Right ventricle myocardium superior (tissue), 1 donor: ENCODE measurements around the gene ACTR2. TPM values are rescaled to one million over a fixed set of nuclear protein-coding genes. Genes with fewer than 3 reads are reported as not detected.
"Not testable (repeated sequence)": the region's sequence is repeated elsewhere in the genome, so short reads cannot be mapped to it uniquely, and the experiment has no call there.

Experiments used
- ATAC-seq: fragments of 200-7000 bp; cut with Tn5 transposase; one replicate; pipeline ENCODE4 v1.9.1; 2020; ENCODE audit warnings: mild to moderate bottlenecking; ENCODE audit not compliant: poor library complexity
- DNase-seq: peaks from one replicate; pipeline ENCODE4 v3.0.0-alpha.2; 2020
- intact Hi-C: fragments of 100-400 bp; cut with DNase I; formaldehyde crosslinking; loops from one replicate; pipeline ENCODE4 v1.11.2; 2022
- total RNA-seq: library from RNA; stranded (reverse); fragmentation: NEBNext Ultra II Directional; extraction: Animal tissue kit (Norgen Biotek cat#: 25700); gene quantifications from one replicate; pipeline ENCODE4 v1.2.1, GENCODE V29; 2021
- donor health status: DM: no; HTN: yes; CAD: no; lungs with severe emphysema.

Gene ACTR2
- total RNA-seq, 1 donor from 2014 or later = 100 TPM

DNA sequence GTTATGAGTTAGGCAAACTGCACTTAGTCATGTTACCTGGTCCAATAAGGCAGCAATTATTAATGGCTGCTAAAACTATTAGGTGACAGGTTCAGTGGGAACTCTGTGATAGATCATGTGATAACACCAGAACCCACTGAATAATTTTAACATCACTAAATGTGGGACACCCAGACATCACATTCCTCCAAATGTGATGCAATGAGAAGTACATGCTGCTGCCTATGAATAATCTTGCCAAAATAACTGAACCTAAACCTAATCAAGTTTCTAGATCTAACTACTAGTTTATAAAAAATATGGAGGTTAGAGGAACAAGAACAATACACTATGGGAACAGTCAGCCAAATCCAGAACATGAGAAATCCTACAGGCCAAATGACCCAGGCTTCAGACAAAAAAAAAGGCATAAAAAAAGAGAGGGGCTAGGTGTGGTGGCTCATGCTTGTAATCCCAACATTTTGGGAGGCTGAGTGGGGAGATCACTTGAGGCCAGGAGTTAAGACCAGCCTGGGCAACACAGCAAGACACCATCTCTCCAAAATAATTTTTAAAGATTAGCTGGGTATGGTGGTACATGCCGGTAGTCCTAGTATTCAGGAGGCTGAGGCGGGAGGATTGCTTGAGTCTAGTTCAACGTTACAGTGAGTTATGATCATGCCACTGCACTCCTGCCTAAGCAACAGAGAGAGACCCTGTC is 7.0 kb upstream of the ACTR2 start:
- ATAC-seq (no peak), DNase-seq (no peak)
- intact Hi-C loops = no loop called here

DNA sequence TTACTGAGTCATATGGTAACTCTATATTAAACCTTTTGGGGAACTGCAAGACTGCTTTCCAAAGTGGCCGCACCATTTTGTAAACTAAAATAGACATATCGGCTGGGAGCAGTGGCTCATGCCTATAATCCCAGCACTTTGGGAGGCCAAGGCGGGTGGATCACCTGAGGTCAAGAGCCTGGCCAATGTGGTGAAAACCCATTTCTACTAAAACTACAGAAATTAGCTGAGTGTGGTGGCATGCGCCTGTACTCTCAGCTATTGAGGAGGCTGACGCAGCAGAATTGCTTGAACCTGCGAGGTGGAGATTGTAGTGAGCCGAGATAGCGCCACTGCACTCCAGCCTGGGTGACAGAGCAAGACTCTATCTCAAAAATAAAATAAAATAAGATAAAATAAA is 6.4 kb upstream of the ACTR2 start:
- ATAC-seq, DNase-seq, intact Hi-C loops: not testable (repeated sequence)

DNA sequence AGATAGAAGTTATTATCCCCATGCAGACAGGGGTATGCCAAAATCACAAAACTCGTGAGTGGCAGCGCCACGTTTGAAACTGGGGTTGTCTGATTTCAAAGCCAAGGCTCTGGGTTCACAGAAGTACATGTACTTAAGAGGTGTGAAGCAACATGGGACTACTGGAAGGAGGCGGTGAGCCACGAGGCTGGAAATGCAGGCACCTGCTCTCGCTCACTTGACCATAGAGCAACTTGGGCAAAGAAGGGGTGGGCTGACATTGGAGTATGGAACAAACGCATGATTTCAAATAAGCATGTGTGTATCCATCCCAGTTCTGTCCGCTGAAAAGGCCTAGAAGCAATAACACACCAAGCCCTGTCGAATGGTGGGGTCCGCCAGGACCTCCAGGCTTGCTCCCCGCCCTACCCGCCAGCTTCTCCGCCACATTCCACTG is 593 bp upstream of the ACTR2 start:
- intact Hi-C loops = no loop called here

DNA sequence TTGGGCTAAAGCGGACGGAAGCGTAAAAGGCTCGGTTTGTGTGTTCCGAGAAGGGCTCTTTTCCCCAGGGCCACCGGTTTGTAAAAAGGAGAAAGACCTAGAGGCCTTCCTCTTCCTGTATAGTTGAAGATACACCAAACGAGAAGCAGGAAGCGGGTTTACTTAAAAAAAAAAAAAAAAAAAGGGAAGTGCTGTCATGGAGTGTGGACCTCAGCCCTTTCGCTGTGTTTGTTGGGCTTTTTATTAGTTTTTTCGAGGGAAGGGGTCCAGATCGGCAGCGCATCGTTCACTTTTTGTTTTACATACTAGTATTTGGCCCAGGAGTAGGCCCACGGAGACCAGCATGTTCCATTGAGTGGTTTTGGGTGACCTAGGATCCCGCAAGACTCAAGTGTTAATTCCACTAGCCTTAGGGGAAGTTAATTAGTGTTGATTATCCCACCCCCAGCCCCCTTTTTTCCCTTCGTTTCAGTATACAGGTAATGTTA is 676 bp downstream of the ACTR2 start:
- ATAC-seq = peak; percentile 59
- intact Hi-C loops = no loop called here
- no peak for DNase-seq

More for the DNA sequence above, 593 bp upstream of the ACTR2 start:
- no peak for DNase-seq
- peak; percentile 16 for ATAC-seq

DNA sequence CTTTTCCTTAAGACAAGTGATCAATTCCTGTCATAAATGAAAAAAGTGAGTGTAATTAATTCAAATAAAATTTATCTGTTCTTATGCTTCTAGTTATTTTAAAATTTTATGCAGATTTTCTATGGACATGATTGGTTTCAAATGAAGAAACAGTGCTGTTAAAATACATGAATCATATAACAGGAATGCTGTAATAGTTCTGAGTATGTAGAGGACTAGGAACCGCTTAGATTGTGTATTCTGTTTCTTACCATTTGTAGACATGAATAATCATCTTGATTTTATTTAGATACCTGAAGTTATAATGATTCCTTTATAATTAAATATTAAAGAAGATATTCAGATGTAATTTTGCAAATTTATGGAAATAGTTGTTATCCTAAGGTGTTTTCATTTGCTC is 3.5 kb downstream of the ACTR2 start:
- no peak for DNase-seq
- intact Hi-C loops = no loop called here

DNA sequence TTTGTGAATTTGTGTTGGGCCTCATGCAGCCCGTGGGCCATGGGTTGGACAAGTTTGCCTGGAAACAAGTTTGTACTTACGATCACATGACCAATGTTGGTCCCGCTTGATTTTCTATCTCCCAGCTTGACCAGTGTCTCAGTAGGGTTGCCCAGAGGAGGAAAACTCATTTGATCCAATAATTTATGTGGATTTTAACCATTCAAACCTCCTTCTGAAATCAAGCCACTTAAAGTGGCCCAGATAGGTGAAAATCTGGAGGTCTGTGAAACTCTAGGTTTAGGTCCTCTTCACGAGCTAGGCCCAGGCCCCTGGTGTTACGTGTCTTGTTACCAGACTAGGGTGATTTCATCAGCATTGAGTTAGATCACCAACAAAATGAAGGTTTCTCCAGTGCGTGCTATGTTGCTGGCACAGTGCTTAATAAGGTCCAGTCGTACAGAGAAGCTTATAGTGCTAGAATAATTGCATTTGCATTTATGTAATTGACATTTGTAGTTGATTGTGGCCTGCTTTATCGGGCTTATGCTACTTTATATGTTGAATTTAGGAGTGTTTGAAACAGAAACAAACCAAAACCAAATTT is 4.4 kb downstream of the ACTR2 start:
- intact Hi-C loops = no loop called here
- ATAC-seq (no peak), DNase-seq (no peak)

More for the DNA sequence above, 3.5 kb downstream of the ACTR2 start:
- no peak for ATAC-seq

DNA sequence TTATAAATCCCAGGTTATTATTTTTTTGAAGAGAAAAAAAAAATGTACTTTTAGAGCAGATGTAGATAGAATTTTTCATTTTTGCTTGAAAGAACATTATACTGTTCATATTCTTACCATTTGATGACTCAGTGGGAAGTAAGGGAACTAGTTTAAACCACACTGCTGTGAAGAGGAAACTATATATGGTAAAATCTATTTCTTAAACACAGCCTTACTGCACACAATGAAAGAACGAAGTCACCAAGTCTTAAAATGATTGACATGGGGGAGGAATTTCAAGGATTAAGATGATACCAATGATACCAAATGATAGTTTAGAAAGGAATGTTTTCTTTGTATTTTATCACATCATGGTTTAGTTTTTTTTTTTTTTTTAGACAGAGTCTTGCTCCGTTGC is 5.0 kb downstream of the ACTR2 start:
- intact Hi-C loops = no loop called here
- no peak for DNase-seq
- no peak for ATAC-seq

DNA sequence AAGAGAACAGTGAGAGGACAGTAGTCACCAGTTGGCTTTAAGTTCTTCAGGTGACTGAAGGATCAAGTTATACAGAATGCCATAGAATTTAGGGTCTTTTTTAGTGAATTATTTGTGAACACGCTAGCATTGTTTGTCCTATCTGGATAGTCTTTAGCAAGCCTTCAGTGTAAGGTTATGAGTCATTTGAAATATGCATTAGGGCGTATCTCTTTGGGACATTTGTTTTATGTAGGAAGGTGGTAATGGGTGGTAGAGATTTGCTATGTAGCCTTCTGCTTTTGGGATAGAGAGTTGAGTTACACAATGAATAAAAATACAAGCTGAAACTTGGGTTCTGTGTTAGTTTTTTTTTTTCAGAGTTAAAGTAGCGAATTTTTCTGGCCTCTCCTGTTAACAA is 13.0 kb downstream of the ACTR2 start:
- DNase-seq (no peak), ATAC-seq (no peak)
- intact Hi-C loops = no loop called here

DNA sequence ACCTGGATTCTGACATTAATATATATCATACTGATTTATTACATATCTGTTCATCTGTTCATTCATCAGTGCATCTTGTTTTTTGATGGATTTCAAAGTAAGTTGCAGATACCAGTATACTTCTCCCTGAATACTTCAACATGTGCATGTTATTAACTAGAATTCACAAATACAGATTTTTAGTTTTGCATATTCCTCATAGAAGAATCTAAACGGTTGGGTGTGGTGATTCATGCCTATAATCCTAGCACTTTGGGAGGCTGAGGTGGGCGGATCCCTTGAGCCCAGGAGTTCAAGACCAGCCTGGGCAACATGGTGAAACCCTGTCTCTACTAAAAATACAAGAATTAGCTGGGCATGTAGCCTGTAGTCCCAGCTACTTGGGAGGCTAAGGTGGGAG is 16.8 kb downstream of the ACTR2 start:
- ATAC-seq, intact Hi-C loops, DNase-seq: not testable (repeated sequence)

DNA sequence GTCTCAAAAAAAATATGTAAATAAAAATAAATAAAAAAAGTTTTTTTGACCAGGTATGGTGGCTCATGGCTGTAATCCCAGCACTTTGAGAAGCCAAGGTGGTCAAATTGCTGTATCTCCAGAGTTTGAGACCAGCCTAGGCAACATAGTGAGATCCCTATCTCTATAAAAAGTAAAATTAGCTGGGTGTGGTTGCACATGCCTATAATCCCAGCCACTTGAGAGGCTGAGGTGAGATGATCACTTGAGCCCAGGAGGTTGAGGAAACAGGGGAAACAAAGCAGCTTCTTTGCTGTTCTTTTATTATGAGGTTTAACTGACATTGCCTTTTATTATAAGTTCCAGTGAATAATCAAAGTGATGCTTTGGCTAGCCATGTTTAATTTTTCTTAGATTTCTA is 25.0 kb downstream of the ACTR2 start:
- DNase-seq = no peak

DNA sequence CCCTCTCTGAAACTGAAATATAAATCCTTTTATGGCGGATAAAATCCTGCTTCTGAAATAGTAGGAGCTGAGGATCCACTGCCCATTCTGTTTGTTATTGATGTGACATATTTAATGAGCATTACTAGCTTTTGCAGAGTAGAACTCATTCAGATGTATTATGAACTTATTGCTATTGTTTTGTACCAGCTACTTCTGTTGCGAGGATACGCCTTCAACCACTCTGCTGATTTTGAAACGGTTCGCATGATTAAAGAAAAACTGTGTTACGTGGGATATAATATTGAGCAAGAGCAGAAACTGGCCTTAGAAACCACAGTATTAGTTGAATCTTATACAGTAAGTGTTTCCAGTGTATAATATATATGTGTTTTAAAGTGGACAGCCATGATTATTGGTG is 27.7 kb downstream of the ACTR2 start:
- intact Hi-C loops = no loop called here
- DNase-seq = no peak
- ATAC-seq = no peak

More for the DNA sequence above, 25.0 kb downstream of the ACTR2 start:
- intact Hi-C loops = no loop called here
- no peak for ATAC-seq

DNA sequence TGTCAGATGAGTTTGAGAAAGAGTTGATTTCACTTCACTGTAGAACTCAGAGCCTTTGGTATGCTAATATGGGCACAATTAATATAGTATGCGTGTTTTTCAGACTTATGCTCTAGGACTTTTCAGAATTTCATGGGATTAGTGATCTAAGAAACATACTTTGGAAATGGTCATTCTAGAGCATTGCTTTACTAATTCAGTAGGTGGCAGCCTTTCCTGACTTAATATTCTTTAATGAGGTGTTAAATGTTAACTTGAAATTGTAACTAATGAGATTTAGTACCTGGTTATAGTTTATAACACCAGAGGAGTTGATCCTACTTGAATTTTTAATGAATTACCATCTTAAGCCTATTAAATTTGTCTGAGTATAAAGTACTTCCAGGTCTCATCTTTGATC is 28.4 kb downstream of the ACTR2 start:
- ATAC-seq = no peak
- intact Hi-C loops = no loop called here
- no peak for DNase-seq

DNA sequence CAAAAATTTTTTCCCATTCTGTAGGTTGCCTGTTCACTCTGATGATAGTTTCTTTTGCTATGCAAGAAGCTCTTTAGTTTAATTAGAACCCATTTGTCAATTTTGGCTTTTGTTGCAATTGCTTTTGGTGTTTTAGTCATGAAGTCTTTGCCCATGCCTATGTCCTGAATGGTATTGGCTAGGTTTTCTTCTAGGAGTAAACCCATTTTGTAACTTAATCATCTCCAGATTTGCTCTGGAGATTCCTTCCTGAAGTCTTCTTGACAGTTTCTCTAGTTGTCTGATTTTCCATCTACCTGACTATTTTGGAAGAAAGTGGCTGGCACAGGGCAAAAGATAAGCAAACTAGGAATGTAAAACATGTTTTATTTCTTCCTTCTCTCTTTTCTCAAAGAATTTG is 30.2 kb downstream of the ACTR2 start:
- DNase-seq, ATAC-seq, intact Hi-C loops: not testable (repeated sequence)

DNA sequence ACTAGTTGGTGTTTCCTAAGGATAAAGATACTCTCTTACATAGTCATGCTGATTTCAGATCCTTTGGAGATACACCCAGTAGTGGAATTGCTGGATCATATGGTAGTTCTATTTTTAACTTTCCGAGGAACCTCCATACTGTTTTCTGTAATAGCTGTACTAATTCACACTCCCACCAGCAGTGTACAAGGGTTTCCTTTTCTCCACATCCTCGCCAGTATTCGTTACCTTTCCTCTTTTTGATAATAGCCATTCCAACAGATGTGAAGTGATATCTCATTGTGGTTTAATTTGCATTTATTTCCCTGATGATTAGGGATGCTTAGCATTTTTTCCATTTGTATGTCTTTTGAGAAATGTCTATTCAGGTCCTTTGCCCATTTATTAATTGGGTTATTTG is 34.0 kb downstream of the ACTR2 start:
- no peak for DNase-seq
- intact Hi-C loops = no loop called here
- ATAC-seq = no peak

DNA sequence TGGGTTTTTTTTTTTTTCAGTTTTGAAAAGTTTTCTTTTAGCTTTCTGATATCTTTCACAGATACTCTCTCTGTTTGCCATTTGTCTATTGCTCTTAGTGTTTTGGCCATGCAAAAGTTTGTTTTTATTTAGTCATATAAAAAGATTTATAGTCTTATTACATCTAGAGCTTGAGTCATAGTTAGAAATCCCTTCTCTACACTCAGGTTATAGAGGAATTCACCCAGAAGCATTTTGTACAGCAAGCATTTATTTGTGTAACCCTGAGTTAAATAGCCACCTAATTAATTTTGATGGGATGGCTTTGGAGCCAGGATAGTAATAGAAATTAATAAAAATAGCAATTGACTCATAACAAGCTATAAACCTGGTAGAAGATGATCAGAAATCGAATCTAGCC is 35.6 kb downstream of the ACTR2 start:
- ATAC-seq (no peak), DNase-seq (no peak)
- intact Hi-C loops = no loop called here

DNA sequence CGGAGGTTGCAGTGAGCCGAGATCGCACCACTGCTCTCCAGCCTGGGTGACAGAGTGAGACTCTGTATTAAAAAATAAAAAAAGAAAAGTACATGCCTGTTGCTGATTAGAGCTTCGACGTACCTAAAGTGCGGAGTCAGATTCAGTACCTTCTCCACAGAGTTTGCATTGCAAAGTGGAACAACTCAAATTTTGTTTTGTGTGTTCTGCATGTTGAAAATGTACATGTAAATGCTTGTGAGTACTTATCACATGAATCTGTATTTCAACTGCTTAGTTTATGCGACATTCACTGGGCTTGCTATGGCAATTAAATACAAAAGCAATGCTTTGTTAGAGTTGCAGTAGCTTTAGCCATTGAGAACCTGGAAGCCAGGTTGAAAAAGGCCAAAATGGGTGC is 36.4 kb downstream of the ACTR2 start:
- DNase-seq (no peak), ATAC-seq (no peak)
- intact Hi-C loops = loop anchor here (2.0 kb wide), 1 partner anchor 167 kb away; no protein-coding TSS in a partner anchor

DNA sequence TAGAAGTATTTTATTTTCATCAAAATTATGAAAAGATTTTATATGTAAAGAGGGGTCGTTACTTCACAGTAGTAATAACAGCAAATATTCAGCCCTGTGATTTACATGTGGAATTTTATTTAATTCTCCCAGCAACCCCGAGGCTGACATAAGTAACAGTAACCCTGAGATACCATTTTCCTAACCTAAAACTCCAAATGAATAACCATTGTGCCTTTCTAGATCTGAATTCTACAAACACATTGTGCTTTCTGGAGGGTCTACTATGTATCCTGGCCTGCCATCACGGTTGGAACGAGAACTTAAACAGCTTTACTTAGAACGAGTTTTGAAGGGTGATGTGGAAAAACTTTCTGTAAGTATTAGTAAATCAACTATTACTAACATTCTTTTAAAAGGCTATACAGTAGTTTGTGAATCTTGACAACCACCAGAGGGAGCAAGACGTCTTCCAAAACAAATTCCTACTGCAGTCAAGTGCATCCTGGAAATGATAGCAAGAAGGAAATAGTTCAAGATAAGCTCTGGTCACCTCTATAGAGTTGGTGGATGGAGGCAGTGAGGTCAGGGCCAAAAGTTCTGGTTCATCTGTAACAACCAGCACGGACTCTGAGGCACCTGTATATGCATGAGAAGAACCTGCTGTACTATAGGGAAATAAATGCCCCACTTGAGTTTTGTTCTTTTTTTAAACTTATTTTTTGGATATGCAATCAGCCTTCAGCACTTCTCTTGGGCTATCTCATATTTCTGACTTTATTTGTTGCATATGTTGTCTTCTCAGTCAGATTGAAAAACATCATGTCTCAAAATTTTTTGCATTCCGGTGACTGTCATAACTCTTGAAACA is 37.4 kb downstream of the ACTR2 start:
- intact Hi-C loops = loop anchor here (2.0 to 5.0 kb wide), 2 partner anchors 166 to 287 kb away; no protein-coding TSS in a partner anchor
- ATAC-seq (peak; percentile 85), DNase-seq (no peak)

DNA sequence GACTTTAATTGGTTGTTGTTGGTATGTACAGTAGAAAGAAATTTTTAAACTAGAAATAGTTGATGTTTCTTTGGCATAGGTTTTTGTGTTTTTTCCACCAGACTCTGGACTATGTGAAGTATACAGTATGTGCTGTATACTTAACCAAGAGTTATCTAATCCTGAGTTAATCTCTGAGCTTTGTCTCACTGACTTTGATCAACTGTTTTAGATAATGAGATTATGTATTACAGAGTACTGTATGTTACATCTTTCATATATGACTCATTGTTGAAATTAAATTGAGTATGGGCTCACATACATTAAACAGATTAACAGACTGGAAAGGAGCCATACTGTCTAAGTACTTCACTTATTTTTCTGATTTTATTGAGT is 38.0 kb downstream of the ACTR2 start:
- ATAC-seq (no peak), DNase-seq (no peak)
- intact Hi-C loops = loop anchor here (2.0 to 5.0 kb wide), 2 partner anchors 165 to 287 kb away; no protein-coding TSS in a partner anchor

DNA sequence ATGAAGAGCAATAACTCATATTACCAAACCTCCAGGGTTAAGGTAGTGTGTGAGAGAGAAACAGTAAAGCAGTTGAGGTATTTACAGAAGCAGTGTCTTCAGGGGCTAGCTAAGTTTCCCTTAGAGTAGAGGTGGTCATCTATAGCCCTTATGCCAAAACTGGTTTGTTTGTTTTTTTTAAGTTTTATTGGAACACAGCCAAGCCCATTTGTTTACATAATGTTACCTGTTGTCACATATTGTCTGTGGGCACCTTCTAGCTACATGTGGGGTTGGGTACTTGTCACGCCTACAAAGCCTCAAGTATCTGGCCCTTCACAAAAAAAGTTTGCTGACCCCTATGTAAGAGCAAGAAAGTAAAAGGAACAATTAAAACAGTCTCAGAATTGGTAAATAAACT is 39.4 kb downstream of the ACTR2 start:
- intact Hi-C loops = loop anchor here (5.0 kb wide), 1 partner anchor 285 kb away; no protein-coding TSS in a partner anchor
- no peak for DNase-seq
- no peak for ATAC-seq
